IMR-90 (cell line): ENCODE data around the gene EMX2. TPM values are rescaled to one million over a fixed set of nuclear protein-coding genes. Genes with fewer than 3 reads are reported as not detected.

Experiments
- ATAC-seq: fragments of 200-7000 bp; cut with Tn5 transposase; 2 replicates; pipeline ENCODE4 v1.9.1; 2020; ENCODE audit warnings: low read depth, mild to moderate bottlenecking, moderate library complexity
- BruUV-seq: library from RNA; stranded (reverse); fragments of 400-500 nt; replicated peaks from 2 replicates; lab custom pipeline; 2021; lab: Mats Ljungman, UMichigan
- CTCF ChIA-PET: fragments of 300-600 bp; formaldehyde crosslinking; extraction: SDS; loops from one replicate; lab custom pipeline; 2021; ENCODE audit warnings: antibody characterized with exemption; lab: Yijun Ruan, JAX
- POLR2A ChIA-PET: fragments of 300-600 bp; sonication (Branson Sonifier 250); formaldehyde crosslinking; loops from one replicate; lab custom pipeline; 2022; ENCODE audit warnings: antibody characterized with exemption; ENCODE audit not compliant: unreplicated experiment; lab: Charles Lee
- DNase-seq: peaks from one replicate; pipeline ENCODE4 v3.0.0; 2013
- H2AFZ ChIP-seq: replicated peaks from 2 replicates; pipeline ENCODE3; 2013; ENCODE audit warnings: low read length, mild to moderate bottlenecking; ENCODE audit not compliant: poor library complexity
- H2AK5ac ChIP-seq: 2 replicates; pipeline ENCODE4 v1.6.1; 2013; ENCODE audit warnings: low read depth, low read length, inconsistent platforms
- H2AK9ac ChIP-seq: replicated peaks from 2 replicates; pipeline ENCODE3; 2013; ENCODE audit warnings: mild to moderate bottlenecking, low read depth, low read length, moderate library complexity; ENCODE audit not compliant: poor library complexity
- H2BK120ac ChIP-seq: 2 replicates; pipeline ENCODE4 v1.6.1; 2013; ENCODE audit warnings: low read depth, low read length, inconsistent platforms
- H2BK15ac ChIP-seq: 3 replicates; pipeline ENCODE4 v1.6.1; 2013; ENCODE audit warnings: low read depth, low read length, inconsistent platforms
- H2BK20ac ChIP-seq: 2 replicates; pipeline ENCODE4 v1.6.1; 2013; ENCODE audit warnings: low read depth, mild to moderate bottlenecking, inconsistent platforms, low read length, moderate library complexity
- H2BK5ac ChIP-seq: 2 replicates; pipeline ENCODE4 v1.6.1; 2013; ENCODE audit warnings: mild to moderate bottlenecking, low read depth, low read length, inconsistent platforms; ENCODE audit not compliant: poor library complexity, severe bottlenecking
- H3K14ac ChIP-seq: replicated peaks from 2 replicates; pipeline ENCODE4 v1.6.1; 2013; ENCODE audit warnings: low read depth, low read length, inconsistent platforms
- H3K18ac ChIP-seq: 2 replicates; pipeline ENCODE4 v1.6.1; 2013; ENCODE audit warnings: low read depth, low read length, control low read depth
- H3K23ac ChIP-seq: 2 replicates; pipeline ENCODE4 v1.6.1; 2013; ENCODE audit warnings: low read depth, low read length, inconsistent platforms
- H3K27ac ChIP-seq: 2 replicates; pipeline ENCODE4 v1.5.1; 2013; ENCODE audit warnings: mild to moderate bottlenecking, control low read depth, low read length; ENCODE audit not compliant: insufficient read depth
- H3K27me3 ChIP-seq: 2 replicates; pipeline ENCODE4 v1.6.1; 2013; ENCODE audit warnings: low read length; ENCODE audit not compliant: control insufficient read depth, insufficient read depth
- H3K36me3 ChIP-seq: 2 replicates; pipeline ENCODE4 v1.6.1; 2013; ENCODE audit warnings: low read length, mixed read lengths; ENCODE audit not compliant: control insufficient read depth, insufficient read depth
- H3K4ac ChIP-seq: 2 replicates; pipeline ENCODE4 v1.6.1; 2013; ENCODE audit warnings: low read depth, low read length, inconsistent platforms
- H3K4me1 ChIP-seq: 2 replicates; pipeline ENCODE4 v1.6.1; 2013; ENCODE audit warnings: low read length, mixed read lengths; ENCODE audit not compliant: control insufficient read depth, insufficient read depth
- H3K4me2 ChIP-seq: 2 replicates; pipeline ENCODE4 v1.6.1; 2013; ENCODE audit warnings: low read depth, mild to moderate bottlenecking, control low read depth, low read length, moderate library complexity
- H3K4me3 ChIP-seq: 2 replicates; pipeline ENCODE4 v1.5.1; 2013; ENCODE audit warnings: low read depth, mild to moderate bottlenecking, control low read depth, low read length, moderate library complexity; ENCODE audit not compliant: insufficient read depth
- H3K56ac ChIP-seq: 2 replicates; pipeline ENCODE4 v1.6.1; 2013; ENCODE audit warnings: low read length, inconsistent platforms; ENCODE audit not compliant: insufficient read depth; ENCODE audit errors: extremely low read depth
- H3K79me1 ChIP-seq, 2 experiments: 2 replicates each; pipeline ENCODE4 v1.6.1; 2013; ENCODE audit warnings: low read length in 2 of 2, inconsistent platforms in 1 of 2, low read depth in 1 of 2
- H3K9ac ChIP-seq: 2 replicates; pipeline ENCODE4 v1.6.1; 2013; ENCODE audit warnings: low read depth, low read length, control low read depth
- H3K9me1 ChIP-seq: 2 replicates; pipeline ENCODE4 v1.6.1; 2013; ENCODE audit warnings: low read length, inconsistent platforms; ENCODE audit not compliant: insufficient read depth
- H3K9me3 ChIP-seq: 2 replicates; pipeline ENCODE4 v1.6.1; 2013; ENCODE audit warnings: low read length; ENCODE audit not compliant: control insufficient read depth, insufficient read depth
- H4K20me1 ChIP-seq: 2 replicates; pipeline ENCODE4 v1.6.1; 2013; ENCODE audit warnings: low read length, inconsistent platforms; ENCODE audit not compliant: insufficient read depth
- H4K5ac ChIP-seq: 2 replicates; pipeline ENCODE4 v1.6.1; 2013; ENCODE audit warnings: mild to moderate bottlenecking, low read depth, low read length, control low read depth
- H4K8ac ChIP-seq, 2 experiments: 2 replicates each; pipeline ENCODE4 v1.6.1; 2013; ENCODE audit warnings: low read depth in 2 of 2, low read length in 2 of 2, control low read depth in 1 of 2, inconsistent platforms in 1 of 2
- H4K91ac ChIP-seq: 2 replicates; pipeline ENCODE4 v1.6.1; 2013; ENCODE audit warnings: low read depth, low read length, inconsistent platforms; ENCODE audit not compliant: insufficient read depth
- MAFK ChIP-seq: IDR thresholded peaks from 2 replicates; pipeline ENCODE4 v1.6.1; 2012; ENCODE audit warnings: low read depth, low read length, improper control_type of control experiment
- RCOR1 ChIP-seq: IDR thresholded peaks from 2 replicates; pipeline ENCODE4 v1.6.1; 2012; ENCODE audit warnings: mild to moderate bottlenecking, low read length, improper control_type of control experiment; ENCODE audit not compliant: insufficient replicate concordance
- WGBS, 2 experiments: methylation state at CpG; one replicate each; pipeline versions ENCODE4 v1.1.5 to v1.1.7; 2013; ENCODE audit warnings: missing lambda C conversion rate in 2 of 2; ENCODE audit not compliant: insufficient read length in 1 of 2; ENCODE audit errors: extremely low coverage in 2 of 2; 5-methylcytosine and 5-hydroxymethylcytosine counted together
- dilution Hi-C: fragments of 300-500 bp; cut with HindIII; formaldehyde crosslinking; loops from one replicate; pipeline ENCODE4 v1.14.3; 2018; ENCODE audit warnings: low sequenced_read_pairs; ENCODE audit not compliant: unreplicated experiment
- in situ Hi-C: fragments of 300-500 bp; cut with MboI; formaldehyde crosslinking; loops from 3 replicates; pipeline ENCODE4 v1.14.3; 2019; ENCODE audit warnings: low sequenced_read_pairs, inconsistent platforms, mixed read lengths
- intact Hi-C: fragments of 100-400 bp; cut with micrococcal nuclease; formaldehyde crosslinking; loops from 2 replicates; pipeline ENCODE4 v1.10.0; 2022
- polyA plus RNA-seq, 3 experiments: library from polyadenylated mRNA; depleted of rRNA; stranded (reverse); fragments of >200 nt; gene quantifications; 2 replicates each; pipeline ENCODE4 v1.2.3, GENCODE V29; 2012; ENCODE audit warnings: low replicate concordance in 1 of 3
- total RNA-seq: library from RNA; depleted of rRNA; stranded (reverse); fragments of >200 nt; gene quantifications from 2 replicates; pipeline ENCODE4 v1.2.3, GENCODE V29; 2012

EMX2 gene
- total and polyA plus RNA-seq, 2 of the 4 experiments (the other 2 are of a cell fraction) = not detected

DNA sequence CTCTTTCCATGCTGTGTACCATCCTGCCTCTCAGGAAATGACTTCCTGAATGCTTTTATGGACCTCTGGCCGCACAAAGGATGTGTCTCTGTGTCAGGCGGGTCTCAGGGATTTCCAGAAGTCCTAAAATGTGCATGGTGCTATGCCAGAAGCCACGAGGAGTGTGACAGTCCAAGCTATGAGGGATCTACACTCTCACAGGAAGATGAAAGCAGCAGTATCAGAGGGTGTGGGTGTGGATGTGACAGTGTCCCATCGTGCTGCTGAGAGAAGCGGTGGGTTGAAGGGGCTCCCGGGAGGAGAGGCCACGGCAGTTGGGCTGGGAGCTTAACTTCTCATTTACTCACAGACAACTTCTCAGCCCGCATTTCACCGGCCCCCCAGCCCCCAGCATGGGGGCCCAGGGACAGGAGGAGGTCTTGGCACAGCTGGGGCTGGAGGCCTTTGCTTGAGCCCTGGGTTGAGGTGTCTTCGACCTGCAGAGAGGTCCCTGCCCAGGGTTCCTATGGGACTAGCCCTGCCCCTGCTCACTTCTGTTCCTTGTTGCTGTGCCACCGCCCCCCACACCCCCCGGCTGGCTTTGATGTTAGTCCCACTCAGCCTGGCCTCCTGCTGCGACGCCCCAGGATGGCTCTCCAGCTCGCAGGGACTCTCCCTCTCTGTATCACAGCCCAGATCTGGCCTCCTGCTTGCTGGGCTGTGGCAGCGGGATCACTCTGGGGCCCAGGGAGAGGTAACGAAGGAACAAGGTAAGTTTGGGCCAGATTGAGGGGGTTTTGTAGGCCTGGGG, 30.8 kb upstream of the EMX2 start:
- H4K20me1 ChIP-seq = no peaks in the 10 kb centered on the region
- no peak overlapping the region for H3K14ac ChIP-seq
- BruUV-seq = no TSS peak
- intact Hi-C loops = no loop called here
- no peaks in the 10 kb centered on the region for H3K9me3 ChIP-seq
- H3K18ac ChIP-seq = no peak overlapping the region
- H2BK120ac ChIP-seq = no peak overlapping the region
- H4K5ac ChIP-seq = no peak overlapping the region
- no peak overlapping the region for H2AK9ac ChIP-seq
- H3K56ac ChIP-seq = no peak overlapping the region
- in situ Hi-C loops = no loop called here
- H3K4me2 ChIP-seq = no peak overlapping the region
- no peak overlapping the region for H2BK20ac ChIP-seq
- H3K27me3 ChIP-seq = no peaks in the 10 kb centered on the region
- H2AK5ac ChIP-seq = no peak overlapping the region
- dilution Hi-C loops = no loop called here
- H2BK15ac ChIP-seq = no peak overlapping the region
- ChIA-PET CTCF (no interaction called here), POLR2A (no interaction called here)
- H3K9me1 ChIP-seq = no peaks in the 10 kb centered on the region
- H3K23ac ChIP-seq = no peak overlapping the region
- no peak overlapping the region for H3K27ac ChIP-seq
- no peak overlapping the region for H3K4ac ChIP-seq
- TF ChIP-seq MAFK = no peak
- TF ChIP-seq RCOR1 = no peak
- no peaks in the 10 kb centered on the region for H3K36me3 ChIP-seq
- DNase-seq = no peak
- no peaks in the 10 kb centered on the region for H3K4me1 ChIP-seq
- H3K9ac ChIP-seq = no peak overlapping the region
- WGBS, 2 experiments = 20% methylated on average over 1 of the region's 17 CpGs; no CpG with 5 or more reads in 1 of the 2 experiments
- H3K79me1 ChIP-seq = no peaks in the 10 kb centered on the region
- H3K4me3 ChIP-seq = no peak overlapping the region
- no peak overlapping the region for H4K8ac ChIP-seq
- H2AFZ ChIP-seq = no peak overlapping the region
- H4K91ac ChIP-seq = no peak overlapping the region
- H2BK5ac ChIP-seq = no peak overlapping the region
- ATAC-seq = no peak
